Heart left ventricle (tissue), 16 donors: Measurements from ENCODE around the gene DNAJC7. TPM values are rescaled to one million over a fixed set of nuclear protein-coding genes. Genes with fewer than 3 reads are reported as not detected.
A peak's percentile ranks its signal among the peaks of the same experiment; 100 is the strongest.

Source experiments
- ATAC-seq, 4 donors: fragments of 200-7000 bp; cut with Tn5 transposase; one replicate each; pipeline ENCODE4 v1.9.1; 2020 to 2022; ENCODE audit warnings: moderate library complexity in 4 of 4, mild to moderate bottlenecking in 3 of 4, moderate number of reproducible peaks in 1 of 4
- DNase-seq, 5 donors: peaks; one replicate each; pipeline ENCODE4 v3.0.0-alpha.2; 2020
- H3K27ac ChIP-seq, 12 donors: fragments of 200-600 bp; sonication (generic) in 4 of 12; one replicate each; pipeline versions ENCODE4 v1.5.0 to v1.8.0; 2016 to 2022; ENCODE audit warnings: mild to moderate bottlenecking in 2 of 12
- H3K27me3 ChIP-seq, 9 donors: fragments of 200-600 bp; sonication (generic) in 2 of 9; one replicate each; pipeline versions ENCODE4 v1.5.1 to v1.8.0; 2016 to 2022; ENCODE audit warnings: mild to moderate bottlenecking in 3 of 9
- H3K36me3 ChIP-seq, 9 donors: fragments of 200-600 bp; sonication (generic) in 2 of 9; one replicate each; pipeline versions ENCODE4 v1.5.0 to v1.8.0; 2018 to 2022; ENCODE audit warnings: mild to moderate bottlenecking in 2 of 9
- H3K4me1 ChIP-seq, 12 donors: fragments of 200-600 bp; sonication (generic) in 4 of 12; one replicate each; pipeline versions ENCODE4 v1.5.0 to v1.8.0; 2016 to 2022; ENCODE audit warnings: mild to moderate bottlenecking in 3 of 12
- H3K4me3 ChIP-seq, 12 donors: fragments of 200-600 bp; sonication (generic) in 4 of 12; one replicate each; pipeline versions ENCODE4 v1.5.0 to v1.8.0; 2017 to 2022; ENCODE audit warnings: mild to moderate bottlenecking in 9 of 12, moderate library complexity in 4 of 12
- H3K9me3 ChIP-seq, 12 donors: fragments of 200-600 bp; sonication (generic) in 4 of 12; one replicate each; pipeline versions ENCODE4 v1.5.0 to v1.8.0; 2016 to 2022; ENCODE audit warnings: mild to moderate bottlenecking in 1 of 12
- POLR2A ChIP-seq, 2 donors: fragments of 450-650 bp; IDR thresholded peaks; one replicate each; pipeline ENCODE4 v1.6.1; 2017; ENCODE audit warnings: antibody characterized with exemption in 2 of 2, mild to moderate bottlenecking in 2 of 2, moderate library complexity in 2 of 2
- WGBS, 4 donors: extraction: QIAGEN DNeasy Blood & Tissue Kit in 2 of 4; methylation state at CpG; one replicate each; pipeline versions ENCODE4 v1.1.5 to v1.1.7; 2013 to 2018; 5-methylcytosine and 5-hydroxymethylcytosine counted together
- intact Hi-C, 10 donors: fragments of 100-400 bp; cut with DNase I; formaldehyde crosslinking; loops; one replicate each; pipeline versions ENCODE4 v1.11.1 to v1.14.2; 2022
- polyA plus RNA-seq, 2 donors: library from polyadenylated mRNA; stranded (reverse); fragments of 200-250 nt; gene quantifications; one replicate each; pipeline ENCODE4 v1.2.3, GENCODE V29; 2013
- total RNA-seq, 9 donors: library from RNA; depleted of rRNA in 2 of 9; stranded (reverse); fragments of >200 nt in 2 of 9; fragmentation: NEBNext Ultra II Directional in 3 of 9; extraction: Animal tissue kit (Norgen Biotek cat#: 25700) in 3 of 9; gene quantifications; one replicate each; pipeline versions ENCODE4 v1.1.0 to v1.2.4, GENCODE V29; 2016 to 2023
- TF ChIP-seq, protein P1 (sequence below), 12 donors: fragments of 200-600 bp; sonication (generic) in 4 of 12; IDR thresholded peaks; one replicate each; pipeline versions ENCODE4 v1.5.0 to v1.8.0; 2018 to 2022; ENCODE audit warnings: antibody characterized with exemption in 12 of 12, mild to moderate bottlenecking in 5 of 12
- donor health status: ischemic (EF 13 %, LVEDD 7.1; RV severe dilation, severe dysfunction).
- donor health status: healthy with polysubstance abuse.
- donor health status: DM: no; HTN: yes; CAD: no.
- donor health status: DM: no; HTN: no; CAD: no.
- donor health status: ischemic (EF 25% LVEDD 6.9; RV normal size, moderate dysfunction).
- donor health status: ischemic (EF 25% LVEDD 5.7; RV mildly dilated, moderate dysfunction).
- donor health status: healthy.
- donor health status: DM: yes; HTN: yes; CAD: no.
- donor health status: ischemic (EF 35%, LVEDD 5.7; RV mildly dilated, moderate dysfunction).
- donor health status: nonischemic (EF 11% LVEDD 7.7; RV severe dilation, severe dysfunction).
- donor health status: DM: yes; HTN: yes; CAD: no.
- donor health status: PGD.
- donor health status: ischemic (EF 29% LVEDD 5.4; RV normal size, mild dysfunction).
- donor health status: nonischemic (EF 23%, LVEDD 6.1; RV moderate dilation, normal function).

The DNAJC7 gene
- total and polyA plus RNA-seq, 11 donors: 42.5 to 103 (median 74.7) TPM

DNA sequence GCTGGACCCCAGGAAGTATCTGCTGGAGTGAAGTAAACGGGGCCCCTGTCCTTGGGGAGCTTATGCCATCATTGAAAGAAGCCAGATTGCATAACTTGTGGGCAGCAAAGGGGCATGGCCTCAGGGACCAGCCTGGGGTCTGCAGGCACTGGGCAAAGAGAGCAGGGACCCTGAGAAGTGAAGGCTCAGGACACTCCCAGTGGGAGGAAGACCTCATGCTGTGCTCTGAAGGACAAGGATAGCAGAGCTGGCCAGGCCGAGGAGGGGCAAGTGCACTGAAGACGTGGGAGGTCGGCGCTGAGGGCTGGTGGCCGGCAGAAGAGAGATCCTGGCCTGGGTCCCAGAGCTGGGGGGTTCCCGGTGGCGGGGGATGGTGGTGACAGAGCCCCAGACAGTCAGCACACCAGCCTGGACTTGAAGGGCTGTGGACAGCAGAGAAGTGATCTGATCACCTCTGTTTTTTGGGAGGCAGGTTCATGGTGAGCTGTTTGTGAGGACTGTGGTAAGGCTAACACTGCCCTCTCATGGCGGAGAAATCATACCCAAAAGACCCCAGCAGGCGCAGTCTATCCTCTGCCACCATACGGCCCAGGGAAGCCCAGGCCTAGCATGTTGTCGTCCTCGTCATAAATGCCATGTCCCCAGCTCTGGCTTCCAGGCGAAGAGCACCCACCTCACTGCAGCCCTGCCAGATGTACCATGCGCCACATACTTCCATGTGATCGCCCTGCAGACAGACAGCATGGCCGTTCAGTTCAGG, 57.7 kb downstream of the DNAJC7 start:
- 42 to 51% (median 46%) methylated on average over 16 to 17 of the region's 17 CpGs for WGBS, 4 donors
- Histone ChIP-seq H3K27me3 (no peaks in the 10 kb centered on the region), H3K27ac (no peak overlapping the region), H3K4me3 (no peak overlapping the region), H3K36me3 (no peaks in the 10 kb centered on the region), H3K4me1 (peaks cover 0 to 8% (median 5%) of the 10 kb centered on the region in 12 donors), H3K9me3 (no peaks in the 10 kb centered on the region)
- intact Hi-C loops: loop anchor here in 6 of 10 donors (2.0 to 10.0 kb wide), 5 partner anchors 105 to 225 kb away; partner anchors contain the start of gene HAP1 (in 1 of the 6)
- DNase-seq: peak in 1 of 5 donors; percentile 26
- TF ChIP-seq, protein P1, sequence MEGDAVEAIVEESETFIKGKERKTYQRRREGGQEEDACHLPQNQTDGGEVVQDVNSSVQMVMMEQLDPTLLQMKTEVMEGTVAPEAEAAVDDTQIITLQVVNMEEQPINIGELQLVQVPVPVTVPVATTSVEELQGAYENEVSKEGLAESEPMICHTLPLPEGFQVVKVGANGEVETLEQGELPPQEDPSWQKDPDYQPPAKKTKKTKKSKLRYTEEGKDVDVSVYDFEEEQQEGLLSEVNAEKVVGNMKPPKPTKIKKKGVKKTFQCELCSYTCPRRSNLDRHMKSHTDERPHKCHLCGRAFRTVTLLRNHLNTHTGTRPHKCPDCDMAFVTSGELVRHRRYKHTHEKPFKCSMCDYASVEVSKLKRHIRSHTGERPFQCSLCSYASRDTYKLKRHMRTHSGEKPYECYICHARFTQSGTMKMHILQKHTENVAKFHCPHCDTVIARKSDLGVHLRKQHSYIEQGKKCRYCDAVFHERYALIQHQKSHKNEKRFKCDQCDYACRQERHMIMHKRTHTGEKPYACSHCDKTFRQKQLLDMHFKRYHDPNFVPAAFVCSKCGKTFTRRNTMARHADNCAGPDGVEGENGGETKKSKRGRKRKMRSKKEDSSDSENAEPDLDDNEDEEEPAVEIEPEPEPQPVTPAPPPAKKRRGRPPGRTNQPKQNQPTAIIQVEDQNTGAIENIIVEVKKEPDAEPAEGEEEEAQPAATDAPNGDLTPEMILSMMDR (IDR thresholded peaks at IDR 0.05): peak in 8 of 12 donors; percentile 11 to 41 (median 34)
- no peak for TF ChIP-seq POLR2A (IDR thresholded peaks at IDR 0.05)
- ATAC-seq: peak; percentile 28 to 59 (median 40)

DNA sequence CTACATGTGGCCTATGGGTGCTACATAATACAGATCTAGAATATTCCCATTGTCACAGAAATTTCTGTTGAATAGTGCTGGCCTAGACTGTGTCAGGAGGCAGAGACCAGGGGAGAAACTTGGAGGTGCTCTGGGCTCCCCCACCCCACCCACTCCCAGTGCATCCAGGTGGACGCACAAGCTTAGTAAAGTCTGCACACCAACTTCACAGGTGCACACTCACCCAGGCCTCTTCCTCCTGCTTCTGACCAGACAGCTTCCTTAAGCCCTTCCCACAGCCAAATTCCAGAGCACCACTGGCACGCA, 58.3 kb downstream of the DNAJC7 start:
- Histone ChIP-seq H3K36me3 (no peaks in the 10 kb centered on the region), H3K9me3 (no peaks in the 10 kb centered on the region), H3K27ac (no peak overlapping the region), H3K4me3 (no peak overlapping the region), H3K4me1 (peaks cover 0 to 8% (median 5%) of the 10 kb centered on the region in 12 donors), H3K27me3 (no peaks in the 10 kb centered on the region)
- intact Hi-C loops: loop anchor here in 1 of 10 donors (10.0 kb wide), 1 partner anchor 224 kb away; the partner anchor contains the start of gene HAP1
- DNase-seq: no peak
- no peak for ATAC-seq
- WGBS, 4 donors: 72 to 81% (median 78%) methylated on average over 2 of the region's 2 CpGs
- no peak for TF ChIP-seq POLR2A (IDR thresholded peaks at IDR 0.05)
- TF ChIP-seq, protein P1 (IDR thresholded peaks at IDR 0.05): no peak

DNA sequence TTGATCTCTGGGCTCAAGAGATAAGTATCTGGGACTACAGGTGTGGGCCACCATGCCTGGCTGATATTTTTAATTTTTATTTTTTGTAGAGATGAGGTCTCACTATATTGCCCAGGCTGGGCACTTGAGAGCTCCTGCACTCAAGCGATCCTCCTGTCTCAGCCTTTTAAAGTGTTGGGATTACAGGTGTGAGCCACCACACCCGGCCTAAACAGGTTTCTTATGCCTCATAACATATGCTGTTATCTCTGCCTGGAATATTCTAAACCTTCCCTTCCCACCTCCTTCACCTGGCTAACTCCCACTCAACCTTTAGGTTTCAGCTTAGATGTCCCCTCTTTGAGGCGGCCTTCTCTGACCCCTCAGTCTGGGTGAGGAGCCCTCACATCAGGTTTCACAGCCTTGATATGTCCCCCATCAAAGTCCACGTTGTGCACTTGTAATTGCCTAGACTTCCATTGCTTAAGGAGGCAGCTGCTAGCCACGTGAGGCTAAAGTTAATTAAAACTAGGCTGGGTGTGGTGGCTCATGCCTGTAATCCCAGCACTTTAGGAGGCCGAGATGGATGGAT, 59.3 kb downstream of the DNAJC7 start:
- H3K9me3 ChIP-seq: no peaks in the 10 kb centered on the region
- intact Hi-C loops: loop anchor here in 1 of 10 donors (10.0 kb wide), 1 partner anchor 223 kb away; the partner anchor contains the start of gene HAP1
- no peak for ATAC-seq

More for the DNA sequence above, 59.3 kb downstream of the DNAJC7 start:
- peaks cover 0 to 6% (median 4%) of the 10 kb centered on the region in 12 donors for H3K4me1 ChIP-seq
- no peak for TF ChIP-seq POLR2A (IDR thresholded peaks at IDR 0.05)
- TF ChIP-seq, protein P1 (IDR thresholded peaks at IDR 0.05): no peak
- DNase-seq: no peak
- H3K27me3 ChIP-seq: no peaks in the 10 kb centered on the region
- H3K36me3 ChIP-seq: no peaks in the 10 kb centered on the region
- H3K4me3 ChIP-seq: no peak overlapping the region
- 89 to 94% (median 92%) methylated on average over 6 of the region's 6 CpGs for whole genome bisulfite sequencing, 4 donors
- H3K27ac ChIP-seq: no peak overlapping the region
